DOHH2 (cell line): ENCODE results near the gene SHCBP1L.
A peak's percentile ranks its signal among the peaks of the same experiment; 100 is the strongest.

Source experiments
- H3F3A ChIP-seq: fragments of 200-600 bp; sonication (generic), shearing (Covaris generic); 2 replicates; pipeline ENCODE4 v1.6.0; 2016; ENCODE audit warnings: antibody characterized with exemption, mild to moderate bottlenecking; ENCODE audit not compliant: control insufficient read depth, insufficient read depth
- H3K27ac ChIP-seq: fragments of 200-600 bp; sonication (generic); 2 replicates; pipeline ENCODE4 v1.5.1; 2014; ENCODE audit warnings: low read depth, mild to moderate bottlenecking, low read length, moderate library complexity
- H3K27me3 ChIP-seq: fragments of 200-600 bp; sonication (generic); 2 replicates; pipeline ENCODE4 v1.6.1; 2014; ENCODE audit warnings: mild to moderate bottlenecking, low read length, mixed read lengths; ENCODE audit not compliant: control insufficient read depth
- H3K36me3 ChIP-seq: fragments of 200-600 bp; sonication (generic); 2 replicates; pipeline ENCODE4 v1.6.1; 2014; ENCODE audit warnings: mild to moderate bottlenecking, low read length, moderate library complexity, mixed read lengths; ENCODE audit not compliant: control insufficient read depth
- H3K4me1 ChIP-seq: fragments of 200-600 bp; sonication (generic); 2 replicates; pipeline ENCODE4 v1.6.1; 2014; ENCODE audit warnings: mild to moderate bottlenecking, low read length, mixed read lengths; ENCODE audit not compliant: control insufficient read depth
- H3K4me2 ChIP-seq: fragments of 200-600 bp; sonication (generic); 2 replicates; pipeline ENCODE4 v1.6.0; 2014; ENCODE audit warnings: mild to moderate bottlenecking, low read length, moderate library complexity
- H3K4me3 ChIP-seq: fragments of 200-600 bp; sonication (generic); 2 replicates; pipeline ENCODE4 v1.5.1; 2014; ENCODE audit warnings: mild to moderate bottlenecking, low read length, mixed read lengths
- H3K79me2 ChIP-seq: fragments of 200-600 bp; sonication (generic); 2 replicates; pipeline ENCODE4 v1.6.1; 2014; ENCODE audit warnings: mild to moderate bottlenecking, low read length, mixed read lengths; ENCODE audit not compliant: control insufficient read depth
- H3K9me2 ChIP-seq: fragments of 200-600 bp; sonication (generic); replicated peaks from 2 replicates; pipeline ENCODE4 v1.6.1; 2014; ENCODE audit warnings: mild to moderate bottlenecking, low read length, mixed read lengths; ENCODE audit not compliant: control insufficient read depth
- H3K9me3 ChIP-seq: fragments of 200-600 bp; sonication (generic); 2 replicates; pipeline ENCODE4 v1.6.1; 2014; ENCODE audit warnings: antibody characterized with exemption, low read length, mixed read lengths; ENCODE audit not compliant: control insufficient read depth, insufficient read depth
- H4K20me1 ChIP-seq: fragments of 200-600 bp; sonication (generic); 2 replicates; pipeline ENCODE4 v1.6.0; 2014; ENCODE audit warnings: low read depth, mild to moderate bottlenecking, antibody characterized with exemption, low read length, moderate library complexity; ENCODE audit not compliant: control insufficient read depth, insufficient read depth
- EZH2phosphoT487 ChIP-seq: fragments of 200-600 bp; sonication (generic); IDR thresholded peaks from 2 replicates; pipeline ENCODE4 v1.6.1; 2017; ENCODE audit warnings: borderline replicate concordance, mild to moderate bottlenecking, antibody characterized with exemption, low read length, moderate library complexity, mixed read lengths
- TF ChIP-seq, protein P1 (sequence below): fragments of 200-600 bp; sonication (generic); IDR thresholded peaks from one replicate; pipeline ENCODE4 v1.5.1; 2014; ENCODE audit warnings: antibody characterized with exemption, mild to moderate bottlenecking, low read depth, low read length; ENCODE audit not compliant: poor library complexity, severe bottlenecking

Gene SHCBP1L

DNA sequence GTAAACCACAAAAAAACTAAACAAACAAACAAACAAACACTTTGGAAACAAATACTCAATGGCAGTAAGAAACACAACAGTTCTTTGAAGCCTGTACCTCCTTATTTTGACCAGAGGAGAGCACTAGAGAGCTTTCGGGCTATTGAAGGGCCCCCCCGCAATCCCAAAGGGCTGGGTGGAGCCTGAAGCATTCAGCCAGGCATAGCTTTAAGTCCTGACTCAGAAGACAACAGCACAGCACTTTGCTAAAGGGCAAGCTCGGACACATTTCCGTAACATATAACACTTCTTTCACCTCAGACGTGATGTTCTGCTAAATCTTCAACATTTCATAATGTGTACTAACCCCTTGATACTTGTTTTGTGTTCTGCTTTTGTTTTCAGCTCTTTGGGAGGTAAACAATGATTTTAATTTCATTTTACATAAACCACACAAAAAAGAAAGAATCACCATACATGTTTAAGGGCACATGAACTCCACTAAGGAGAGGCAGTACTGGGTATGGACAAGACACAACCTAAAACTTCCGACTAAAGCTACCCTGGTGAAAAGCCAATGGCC, 9.7 kb upstream of the SHCBP1L start:
- TF ChIP-seq, protein P1, sequence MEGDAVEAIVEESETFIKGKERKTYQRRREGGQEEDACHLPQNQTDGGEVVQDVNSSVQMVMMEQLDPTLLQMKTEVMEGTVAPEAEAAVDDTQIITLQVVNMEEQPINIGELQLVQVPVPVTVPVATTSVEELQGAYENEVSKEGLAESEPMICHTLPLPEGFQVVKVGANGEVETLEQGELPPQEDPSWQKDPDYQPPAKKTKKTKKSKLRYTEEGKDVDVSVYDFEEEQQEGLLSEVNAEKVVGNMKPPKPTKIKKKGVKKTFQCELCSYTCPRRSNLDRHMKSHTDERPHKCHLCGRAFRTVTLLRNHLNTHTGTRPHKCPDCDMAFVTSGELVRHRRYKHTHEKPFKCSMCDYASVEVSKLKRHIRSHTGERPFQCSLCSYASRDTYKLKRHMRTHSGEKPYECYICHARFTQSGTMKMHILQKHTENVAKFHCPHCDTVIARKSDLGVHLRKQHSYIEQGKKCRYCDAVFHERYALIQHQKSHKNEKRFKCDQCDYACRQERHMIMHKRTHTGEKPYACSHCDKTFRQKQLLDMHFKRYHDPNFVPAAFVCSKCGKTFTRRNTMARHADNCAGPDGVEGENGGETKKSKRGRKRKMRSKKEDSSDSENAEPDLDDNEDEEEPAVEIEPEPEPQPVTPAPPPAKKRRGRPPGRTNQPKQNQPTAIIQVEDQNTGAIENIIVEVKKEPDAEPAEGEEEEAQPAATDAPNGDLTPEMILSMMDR: peak; percentile 85
- TF ChIP-seq EZH2phosphoT487: no peak
- H3F3A ChIP-seq: no peaks in the 10 kb centered on the region
- H3K27me3 ChIP-seq: 0 out of 2 replicates have a peak, but pooled peaks cover 3% of the 10 kb centered on the region
- H3K9me3 ChIP-seq: no peaks in the 10 kb centered on the region
- peak overlapping the region; percentile 30 for H3K4me3 ChIP-seq
- H3K36me3 ChIP-seq: no peaks in the 10 kb centered on the region
- no peaks in the 10 kb centered on the region for H3K79me2 ChIP-seq
- H3K4me1 ChIP-seq: peaks cover 6% of the 10 kb centered on the region
- peak overlapping the region; percentile 51 for H3K4me2 ChIP-seq
- H4K20me1 ChIP-seq: no peaks in the 10 kb centered on the region
- H3K9me2 ChIP-seq: no peaks in the 10 kb centered on the region
- H3K27ac ChIP-seq: no peak overlapping the region

DNA sequence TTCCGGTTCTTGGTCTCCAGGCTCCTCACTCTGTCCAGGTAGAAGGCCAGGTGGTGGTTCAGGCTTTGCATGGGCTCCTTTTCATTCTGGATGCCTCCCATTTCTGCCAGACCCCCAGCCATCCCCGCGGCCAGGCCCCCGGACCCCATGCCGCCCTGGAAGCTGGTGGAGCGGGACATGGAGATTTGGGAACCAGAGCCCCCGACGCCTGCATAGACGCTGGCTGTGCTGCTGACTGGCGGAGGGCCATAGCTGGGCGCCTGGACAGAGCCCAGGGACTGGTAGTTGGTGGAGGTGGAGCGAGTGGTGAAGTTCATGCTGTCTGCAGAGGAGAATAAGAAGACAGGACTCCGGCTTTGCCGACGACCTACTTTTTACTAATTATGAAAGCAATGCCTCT, 7.1 kb upstream of the SHCBP1L start:
- H3K36me3 ChIP-seq: no peaks in the 10 kb centered on the region
- H3K4me2 ChIP-seq: no peak overlapping the region
- H3K9me2 ChIP-seq: no peaks in the 10 kb centered on the region
- H3K27ac ChIP-seq: no peak overlapping the region
- H3K27me3 ChIP-seq: no peaks in the 10 kb centered on the region
- H3K4me1 ChIP-seq: peaks cover 6% of the 10 kb centered on the region
- no peaks in the 10 kb centered on the region for H3K9me3 ChIP-seq
- H3K4me3 ChIP-seq: no peak overlapping the region
- TF ChIP-seq, protein P1: no peak
- TF ChIP-seq EZH2phosphoT487: no peak
- no peaks in the 10 kb centered on the region for H4K20me1 ChIP-seq
- H3F3A ChIP-seq: no peaks in the 10 kb centered on the region
- no peaks in the 10 kb centered on the region for H3K79me2 ChIP-seq

GRCh38 chr1:182957902-182958395, 5.0 kb upstream of the SHCBP1L start:
- Histone ChIP-seq H3K9me2 (no peaks in the 10 kb centered on the region), H3K9me3 (no peaks in the 10 kb centered on the region), H3K4me3 (no peak overlapping the region), H4K20me1 (no peaks in the 10 kb centered on the region), H3K27ac (no peak overlapping the region), H3K36me3 (no peaks in the 10 kb centered on the region), H3F3A (no peaks in the 10 kb centered on the region), H3K27me3 (no peaks in the 10 kb centered on the region), H3K4me2 (no peak overlapping the region), H3K4me1 (peaks cover 5% of the 10 kb centered on the region), H3K79me2 (no peaks in the 10 kb centered on the region)
- no peak for TF ChIP-seq EZH2phosphoT487
- TF ChIP-seq, protein P1: no peak
